Urinary bladder (tissue), 4 donors: ENCODE measurements around the gene GNG3. TPM values are rescaled to one million over a fixed set of nuclear protein-coding genes. Genes with fewer than 3 reads are reported as not detected.
"Not testable (repeated sequence)": the region's sequence is repeated elsewhere in the genome, so short reads cannot be mapped to it uniquely, and the experiment has no call there.

Source experiments
- DNase-seq: peaks from one replicate; pipeline ENCODE4 v3.0.0-alpha.2; 2015; ENCODE audit errors: extremely low spot score
- H3K27ac ChIP-seq: one replicate; pipeline ENCODE4 v1.5.1; 2013; ENCODE audit warnings: low read depth, mild to moderate bottlenecking, moderate library complexity
- H3K36me3 ChIP-seq: one replicate; pipeline ENCODE4 v1.6.1; 2013; ENCODE audit warnings: mild to moderate bottlenecking, moderate library complexity; ENCODE audit not compliant: insufficient read depth
- H3K4me1 ChIP-seq: one replicate; pipeline ENCODE4 v1.6.1; 2013; ENCODE audit warnings: mild to moderate bottlenecking, moderate library complexity; ENCODE audit not compliant: insufficient read depth
- H3K4me3 ChIP-seq: one replicate; pipeline ENCODE4 v1.5.1; 2013; ENCODE audit warnings: low read depth, low read length
- WGBS: extraction: QIAGEN DNeasy Blood & Tissue Kit; methylation state at CpG from one replicate; pipeline ENCODE4 v1.1.7; 2013; 5-methylcytosine and 5-hydroxymethylcytosine counted together
- polyA plus RNA-seq: library from polyadenylated mRNA; stranded (reverse); fragments of 200-250 nt; gene quantifications from one replicate; pipeline ENCODE4 v1.2.3, GENCODE V29; 2013
- small RNA-seq: library from RNA; depleted of rRNA; stranded (forward); fragments of <200 nt; gene quantifications from one replicate; pipeline ENCODE3, GENCODE V24; 2014
- total RNA-seq: library from RNA; depleted of rRNA; stranded (reverse); fragments of >200 nt; gene quantifications from one replicate; pipeline ENCODE4 v1.2.3, GENCODE V29; 2014
- donor health status: healthy with polysubstance abuse.
- donor health status: healthy.

GNG3 gene
- total and polyA plus RNA-seq, 2 donors, result 0.37 to 0.96 TPM

GRCh38 chr11:62747475-62748160 lies 40.1 kb downstream of the GNG3 start:
- H3K4me3 ChIP-seq, result no peak overlapping the region
- H3K4me1 ChIP-seq, result no peaks in the 10 kb centered on the region
- DNase-seq, result no peak
- 81% methylated on average over 9 of the region's 9 CpGs for WGBS
- no peaks in the 10 kb centered on the region for H3K36me3 ChIP-seq
- no peak overlapping the region for H3K27ac ChIP-seq

- 92% methylated on average over 5 of the region's 5 CpGs for WGBS
- H3K4me3 ChIP-seq, H3K27ac ChIP-seq, H3K36me3 ChIP-seq, DNase-seq, H3K4me1 ChIP-seq: not testable (repeated sequence)
Measured at GRCh38 chr11:62749931-62750330, 42.5 kb downstream of the GNG3 start.

GRCh38 chr11:62752177-62752785 lies 44.8 kb downstream of the GNG3 start:
- H3K36me3 ChIP-seq, result no peaks in the 10 kb centered on the region
- H3K4me1 ChIP-seq, result no peaks in the 10 kb centered on the region
- 95% methylated on average over 14 of the region's 14 CpGs for WGBS
- no peak for DNase-seq
- no peak overlapping the region for H3K27ac ChIP-seq
- no peak overlapping the region for H3K4me3 ChIP-seq

GRCh38 chr11:62752994-62753735 lies 45.7 kb downstream of the GNG3 start:
- DNase-seq, result no peak
- no peaks in the 10 kb centered on the region for H3K4me1 ChIP-seq
- 86% methylated on average over 15 of the region's 15 CpGs for WGBS
- no peak overlapping the region for H3K27ac ChIP-seq
- H3K36me3 ChIP-seq, result no peaks in the 10 kb centered on the region
- peak overlapping the region; percentile 53 for H3K4me3 ChIP-seq

GRCh38 chr11:62753736-62754603 lies 46.5 kb downstream of the GNG3 start, which contains the start of gene ZBTB3:
Gene ZBTB3 (minus strand): TSS chr11:62754160. CDS start chr11:62753664, 496 bp downstream.
- Histone ChIP-seq H3K36me3 (no peaks in the 10 kb centered on the region), H3K27ac (peak within 1 kb of the TSS; percentile 80), H3K4me3 (peak within 1 kb of the TSS; percentile 53), H3K4me1 (no peaks in the 10 kb centered on the region)
- under 1% methylated on average over 47 of the region's 47 CpGs for WGBS
- peak; percentile 98 for DNase-seq

GRCh38 chr11:62755086-62755615 lies 47.7 kb downstream of the GNG3 start:
- Histone ChIP-seq H3K36me3 (no peaks in the 10 kb centered on the region), H3K27ac (no peak overlapping the region), H3K4me3 (no peak overlapping the region), H3K4me1 (no peaks in the 10 kb centered on the region)
- no peak for DNase-seq
- 79% methylated on average over 10 of the region's 10 CpGs for WGBS

- no peaks in the 10 kb centered on the region for H3K36me3 ChIP-seq
- H3K4me1 ChIP-seq, result no peaks in the 10 kb centered on the region
- WGBS, result 41% methylated on average over 9 of the region's 9 CpGs
- H3K27ac ChIP-seq, result no peak overlapping the region
- DNase-seq, result no peak
- H3K4me3 ChIP-seq, result no peak overlapping the region
Measured at GRCh38 chr11:62757846-62758788, 50.6 kb downstream of the GNG3 start.

Small RNA genes lying within 50 kb of the gene (small RNA-seq; reads per million reads assigned to genes)
- gene SNORA57, result not detected

Other genes starting within 250 kb of the GNG3 start
- 554 TPM for gene AHNAK, start 160.9 kb upstream of the GNG3 start, total RNA-seq
- 200 TPM for gene AHNAK, start 160.9 kb upstream of the GNG3 start, polyA plus RNA-seq
- 863 TPM for gene EEF1G, start 133.8 kb upstream of the GNG3 start, total RNA-seq
- 1,468 TPM for gene EEF1G, start 133.8 kb upstream of the GNG3 start, polyA plus RNA-seq
- gene TUT1, start 116.2 kb upstream of the GNG3 start, total RNA-seq, result 5.1 TPM
- 14.3 TPM for gene TUT1, start 116.2 kb upstream of the GNG3 start, polyA plus RNA-seq
- gene MTA2, start 105.8 kb upstream of the GNG3 start, total RNA-seq, result 75.2 TPM
- 52.8 TPM for gene MTA2, start 105.8 kb upstream of the GNG3 start, polyA plus RNA-seq
- 12.9 TPM for gene EML3, start 94.9 kb upstream of the GNG3 start, total RNA-seq
- 47.7 TPM for gene EML3, start 94.9 kb upstream of the GNG3 start, polyA plus RNA-seq
- gene ROM1, start 94.4 kb upstream of the GNG3 start, total RNA-seq, result 1.3 TPM
- gene ROM1, start 94.4 kb upstream of the GNG3 start, polyA plus RNA-seq, result 18.9 TPM
- 9.7 TPM for gene B3GAT3, start 85.7 kb upstream of the GNG3 start, total RNA-seq
- 37.7 TPM for gene B3GAT3, start 85.7 kb upstream of the GNG3 start, polyA plus RNA-seq
- gene GANAB, start 61.1 kb upstream of the GNG3 start, total RNA-seq, result 93.9 TPM
- gene GANAB, start 61.1 kb upstream of the GNG3 start, polyA plus RNA-seq, result 152 TPM
- 7.9 TPM for gene INTS5, start 54.4 kb upstream of the GNG3 start, total RNA-seq
- 16.6 TPM for gene INTS5, start 54.4 kb upstream of the GNG3 start, polyA plus RNA-seq
- 10.9 TPM for gene C11orf98, start 42.5 kb upstream of the GNG3 start, total RNA-seq
- gene C11orf98, start 42.5 kb upstream of the GNG3 start, polyA plus RNA-seq, result 72.1 TPM
- 5.0 TPM for gene CSKMT, start 42.4 kb upstream of the GNG3 start, total RNA-seq
- gene CSKMT, start 42.4 kb upstream of the GNG3 start, polyA plus RNA-seq, result 9.5 TPM
- gene UQCC3, start 36.0 kb upstream of the GNG3 start, total RNA-seq, result 3.4 TPM
- gene UQCC3, start 36.0 kb upstream of the GNG3 start, polyA plus RNA-seq, result 13.3 TPM
- 3.1 TPM for gene LBHD1, start 35.4 kb upstream of the GNG3 start, total RNA-seq
- gene LBHD1, start 35.4 kb upstream of the GNG3 start, polyA plus RNA-seq, result 2.8 TPM
- 34.5 TPM for gene UBXN1, start 28.6 kb upstream of the GNG3 start, total RNA-seq
- 206 TPM for gene UBXN1, start 28.6 kb upstream of the GNG3 start, polyA plus RNA-seq
- 10.9 TPM for gene LRRN4CL, start 18.1 kb upstream of the GNG3 start, total RNA-seq
- 16.7 TPM for gene LRRN4CL, start 18.1 kb upstream of the GNG3 start, polyA plus RNA-seq
- gene BSCL2, start 252 bp upstream of the GNG3 start, total RNA-seq, result 25.6 TPM
- gene BSCL2, start 252 bp upstream of the GNG3 start, polyA plus RNA-seq, result 52.6 TPM
- gene HNRNPUL2, start 19.8 kb downstream of the GNG3 start, total RNA-seq, result 25.9 TPM
- 50.4 TPM for gene HNRNPUL2, start 19.8 kb downstream of the GNG3 start, polyA plus RNA-seq
- gene TTC9C, start 20.8 kb downstream of the GNG3 start, total RNA-seq, result 35.6 TPM
- gene TTC9C, start 20.8 kb downstream of the GNG3 start, polyA plus RNA-seq, result 27.3 TPM
- gene ZBTB3, start 46.5 kb downstream of the GNG3 start, total RNA-seq, result 10.5 TPM
- gene ZBTB3, start 46.5 kb downstream of the GNG3 start, polyA plus RNA-seq, result 3.2 TPM
- 46.4 TPM for gene POLR2G, start 53.9 kb downstream of the GNG3 start, total RNA-seq
- gene POLR2G, start 53.9 kb downstream of the GNG3 start, polyA plus RNA-seq, result 107 TPM
- gene TAF6L, start 63.7 kb downstream of the GNG3 start, total RNA-seq, result 8.5 TPM
- gene TAF6L, start 63.7 kb downstream of the GNG3 start, polyA plus RNA-seq, result 21.9 TPM
- 26.2 TPM for gene TMEM179B, start 79.7 kb downstream of the GNG3 start, total RNA-seq
- 64.1 TPM for gene TMEM179B, start 79.7 kb downstream of the GNG3 start, polyA plus RNA-seq
- 16.7 TPM for gene TMEM223, start 84.3 kb downstream of the GNG3 start, total RNA-seq
- gene TMEM223, start 84.3 kb downstream of the GNG3 start, polyA plus RNA-seq, result 21.3 TPM
- gene NXF1, start 97.8 kb downstream of the GNG3 start, total RNA-seq, result 32.4 TPM
- 103 TPM for gene NXF1, start 97.8 kb downstream of the GNG3 start, polyA plus RNA-seq
- gene STX5, start 124.4 kb downstream of the GNG3 start, total RNA-seq, result 30.0 TPM
- gene STX5, start 124.4 kb downstream of the GNG3 start, polyA plus RNA-seq, result 32.0 TPM
- gene TEX54, start 125.2 kb downstream of the GNG3 start, total RNA-seq, result not detected
- gene TEX54, start 125.2 kb downstream of the GNG3 start, polyA plus RNA-seq, result not detected
- gene WDR74, start 131.9 kb downstream of the GNG3 start, total RNA-seq, result 31.1 TPM
- gene WDR74, start 131.9 kb downstream of the GNG3 start, polyA plus RNA-seq, result 47.1 TPM
- 45.0 TPM for gene SLC3A2, start 173.2 kb downstream of the GNG3 start, total RNA-seq
- 126 TPM for gene SLC3A2, start 173.2 kb downstream of the GNG3 start, polyA plus RNA-seq
- gene CHRM1, start 213.7 kb downstream of the GNG3 start, total RNA-seq, result 0.53 TPM
- 0.46 TPM for gene CHRM1, start 213.7 kb downstream of the GNG3 start, polyA plus RNA-seq